SJSA1 (cell line): ENCODE data around the gene OR8G5. TPM values are rescaled to one million over a fixed set of nuclear protein-coding genes. Genes with fewer than 3 reads are reported as not detected.
"Not testable (repeated sequence)": the region's sequence is repeated elsewhere in the genome, so short reads cannot be mapped to it uniquely, and the experiment has no call there.

Source experiments
- DNase-seq, 2 experiments: peaks; one replicate each; pipeline ENCODE4 v3.0.0-alpha.2; 2015 to 2020; ENCODE audit warnings: low spot score in 2 of 2, low read depth in 1 of 2
- H3K27ac ChIP-seq: fragments of 250-450 bp; sonication (Bioruptor Pico); 2 replicates; pipeline ENCODE4 v1.5.1; 2020; ENCODE audit warnings: mild to moderate bottlenecking, moderate library complexity
- H3K27me3 ChIP-seq: fragments of 250-450 bp; sonication (Bioruptor Pico); replicated peaks from 2 replicates; pipeline ENCODE4 v1.5.1; 2020; ENCODE audit warnings: mild to moderate bottlenecking, moderate library complexity
- H3K36me3 ChIP-seq: fragments of 250-450 bp; sonication (Bioruptor Pico); 2 replicates; pipeline ENCODE4 v1.5.1; 2020; ENCODE audit warnings: mild to moderate bottlenecking
- H3K4me1 ChIP-seq: fragments of 250-450 bp; sonication (Bioruptor Pico); replicated peaks from 2 replicates; pipeline ENCODE4 v1.6.1; 2021; ENCODE audit warnings: mild to moderate bottlenecking
- H3K4me3 ChIP-seq: fragments of 250-450 bp; sonication (Bioruptor Pico); 2 replicates; pipeline ENCODE4 v1.5.1; 2020; ENCODE audit warnings: mild to moderate bottlenecking
- H3K9me3 ChIP-seq: fragments of 250-450 bp; sonication (Bioruptor Pico); replicated peaks from 2 replicates; pipeline ENCODE4 v1.5.1; 2020; ENCODE audit warnings: mild to moderate bottlenecking
- total RNA-seq: library from RNA; depleted of rRNA; stranded (reverse); fragments of >200 nt; shearing (Covaris generic); gene quantifications from 2 replicates; pipeline ENCODE4 v1.2.3, GENCODE V29; 2014; rRNA removed

The OR8G5 gene, protein sequence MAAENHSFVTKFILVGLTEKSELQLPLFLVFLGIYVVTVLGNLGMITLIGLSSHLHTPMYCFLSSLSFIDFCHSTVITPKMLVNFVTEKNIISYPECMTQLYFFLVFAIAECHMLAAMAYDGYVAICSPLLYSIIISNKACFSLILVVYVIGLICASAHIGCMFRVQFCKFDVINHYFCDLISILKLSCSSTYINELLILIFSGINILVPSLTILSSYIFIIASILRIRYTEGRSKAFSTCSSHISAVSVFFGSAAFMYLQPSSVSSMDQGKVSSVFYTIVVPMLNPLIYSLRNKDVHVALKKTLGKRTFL
- total RNA-seq = not detected in 2 replicates

GRCh38 chr11:124256076-124256475, at the start of gene OR8G5:
Gene OR8G5 (plus strand): TSS chr11:124256376. CDS start chr11:124264932, 8,556 bp downstream.
- no peak for DNase-seq
- no peaks in the 10 kb centered on the region for H3K36me3 ChIP-seq
- H3K27me3 ChIP-seq = no peaks in the 10 kb centered on the region
- no peak within 1 kb of the TSS for H3K4me3 ChIP-seq
- no peaks in the 10 kb centered on the region for H3K9me3 ChIP-seq
- H3K4me1 ChIP-seq = no peaks in the 10 kb centered on the region
- H3K27ac ChIP-seq = no peak within 1 kb of the TSS

DNA sequence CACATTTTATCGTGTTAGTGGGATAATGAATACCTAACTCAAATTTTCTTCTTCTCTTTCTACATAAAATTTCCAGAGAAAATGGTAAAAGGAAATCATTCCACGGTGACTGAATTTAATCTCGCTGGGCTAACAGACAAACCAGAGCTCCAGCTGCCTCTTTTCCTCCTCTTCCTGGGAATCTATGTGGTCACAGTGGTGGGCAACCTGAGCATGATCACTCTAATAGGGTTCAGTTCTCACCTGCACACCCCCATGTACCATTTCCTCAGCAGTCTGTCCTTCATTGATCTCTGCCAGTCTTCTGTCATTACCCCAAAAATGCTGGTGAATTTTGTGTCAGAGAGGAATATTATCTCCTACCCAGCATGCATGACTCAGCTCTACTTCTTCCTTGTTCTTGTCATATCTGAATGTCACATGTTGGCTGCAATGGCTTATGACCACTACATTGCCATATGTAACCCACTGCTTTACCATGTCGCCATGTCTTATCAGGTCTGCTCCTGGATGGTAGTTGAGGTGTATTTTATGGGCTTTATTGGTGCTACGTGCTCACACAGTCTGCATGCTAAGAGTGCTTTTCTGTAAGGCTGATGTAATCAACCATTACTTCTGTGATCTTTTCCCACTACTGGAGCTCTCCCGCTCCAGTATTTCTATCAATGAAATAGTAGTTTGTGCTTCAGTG, 48.9 kb upstream of the OR8G5 start:
- no peak overlapping the region for H3K4me3 ChIP-seq
- no peaks in the 10 kb centered on the region for H3K9me3 ChIP-seq
- DNase-seq = no peak
- no peaks in the 10 kb centered on the region for H3K27me3 ChIP-seq
- no peak overlapping the region for H3K27ac ChIP-seq
- no peaks in the 10 kb centered on the region for H3K36me3 ChIP-seq
- H3K4me1 ChIP-seq = no peaks in the 10 kb centered on the region

DNA sequence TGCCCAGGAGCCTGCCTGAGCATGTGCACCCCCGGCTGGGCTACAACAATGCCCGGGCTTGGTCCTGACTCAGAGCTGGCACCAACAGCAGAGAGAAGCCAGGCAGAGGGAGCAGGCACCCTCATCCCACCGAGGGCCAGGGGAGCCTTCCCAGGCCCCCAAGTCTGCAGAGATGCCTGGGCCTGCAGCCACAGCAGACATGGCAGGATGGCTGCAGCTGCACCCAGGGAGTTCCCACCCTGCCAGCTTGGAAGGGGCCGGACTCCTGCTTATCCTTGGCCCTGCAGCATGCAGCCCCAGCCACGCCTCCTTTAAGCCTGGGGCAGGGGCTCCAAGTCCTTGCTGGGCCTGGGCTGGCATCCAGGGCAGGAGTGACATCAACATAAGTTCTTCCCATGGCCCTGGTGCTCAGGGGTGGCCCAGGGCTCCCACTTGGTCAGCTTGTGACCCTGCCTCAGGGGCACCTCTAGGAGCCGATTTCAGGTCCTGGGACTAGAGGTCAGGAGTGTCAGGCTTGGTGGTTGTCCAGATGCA, 46.3 kb upstream of the OR8G5 start:
- no peak for DNase-seq
- no peaks in the 10 kb centered on the region for H3K9me3 ChIP-seq
- H3K4me3 ChIP-seq = no peak overlapping the region
- no peaks in the 10 kb centered on the region for H3K36me3 ChIP-seq
- H3K4me1 ChIP-seq = no peaks in the 10 kb centered on the region
- no peak overlapping the region for H3K27ac ChIP-seq
- no peaks in the 10 kb centered on the region for H3K27me3 ChIP-seq

GRCh38 chr11:124210421-124210820, 45.8 kb upstream of the OR8G5 start:
- no peak for DNase-seq
- Histone ChIP-seq H3K27me3 (no peaks in the 10 kb centered on the region), H3K9me3 (no peaks in the 10 kb centered on the region), H3K27ac (no peak overlapping the region), H3K4me1 (no peaks in the 10 kb centered on the region), H3K4me3 (no peak overlapping the region), H3K36me3 (no peaks in the 10 kb centered on the region)

DNA sequence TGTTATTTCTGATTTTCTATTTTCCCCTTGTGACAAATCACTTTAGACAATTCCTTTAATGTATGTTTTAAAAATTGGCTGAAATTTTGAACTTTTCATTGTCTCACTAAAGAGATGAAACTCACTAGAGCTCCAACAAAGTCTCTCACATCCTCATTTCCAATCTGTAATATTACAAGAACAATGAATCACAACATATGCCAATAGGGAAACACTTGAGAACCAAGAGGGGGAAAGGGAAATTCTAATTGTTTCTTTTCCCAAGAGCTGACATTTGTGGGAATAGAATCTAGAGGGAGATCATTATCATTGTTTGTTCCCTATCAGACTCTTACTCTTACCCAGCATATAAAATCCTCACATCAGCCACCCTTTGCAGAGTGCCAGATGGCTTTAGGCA, 44.9 kb upstream of the OR8G5 start:
- Histone ChIP-seq H3K4me3 (no peak overlapping the region), H3K27me3 (no peaks in the 10 kb centered on the region), H3K9me3 (no peaks in the 10 kb centered on the region), H3K36me3 (no peaks in the 10 kb centered on the region), H3K4me1 (no peaks in the 10 kb centered on the region), H3K27ac (no peak overlapping the region)
- DNase-seq = no peak

DNA sequence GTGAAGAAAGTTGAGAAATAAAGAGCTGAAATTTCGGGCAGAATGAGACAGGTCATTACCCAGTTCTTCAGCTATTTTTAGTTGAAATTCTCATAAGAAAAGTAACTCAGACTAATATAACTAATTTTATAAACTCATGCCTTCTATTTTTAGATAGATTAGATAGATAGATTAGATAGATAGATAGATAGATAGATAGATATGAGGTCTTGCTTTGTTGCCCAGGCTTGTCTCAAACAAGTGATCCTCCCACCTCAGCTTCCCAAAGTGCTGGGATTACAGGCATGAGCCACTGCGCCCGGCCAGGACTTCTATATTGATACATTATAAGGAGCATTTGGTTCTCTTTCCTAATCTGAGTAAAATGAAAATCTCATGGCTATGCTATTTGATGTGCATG, 42.1 kb upstream of the OR8G5 start:
- H3K4me3 ChIP-seq = no peak overlapping the region
- H3K36me3 ChIP-seq = no peaks in the 10 kb centered on the region
- no peaks in the 10 kb centered on the region for H3K9me3 ChIP-seq
- no peak overlapping the region for H3K27ac ChIP-seq
- H3K4me1 ChIP-seq = no peaks in the 10 kb centered on the region
- no peaks in the 10 kb centered on the region for H3K27me3 ChIP-seq
- DNase-seq = no peak

DNA sequence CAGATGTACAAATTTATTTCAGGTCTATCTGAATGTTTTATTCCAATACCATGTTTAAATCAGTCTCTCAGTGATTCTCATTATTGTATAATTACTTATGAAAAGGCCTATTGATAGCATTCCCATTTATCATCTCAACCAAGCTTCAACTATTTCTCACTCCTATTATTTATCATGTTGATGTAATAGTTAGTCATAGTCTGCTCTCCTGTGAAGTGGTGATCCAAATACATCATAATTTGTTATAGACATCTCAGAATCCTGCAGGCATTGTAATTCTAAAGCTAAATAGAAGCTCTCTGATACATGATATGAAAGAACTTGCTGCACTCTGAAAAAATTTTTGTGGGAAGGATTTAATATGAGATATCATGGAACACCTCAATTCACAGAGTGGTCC, 37.0 kb upstream of the OR8G5 start:
- H3K36me3 ChIP-seq = no peaks in the 10 kb centered on the region
- DNase-seq = no peak
- H3K9me3 ChIP-seq = no peaks in the 10 kb centered on the region
- no peak overlapping the region for H3K4me3 ChIP-seq
- H3K4me1 ChIP-seq = no peaks in the 10 kb centered on the region
- no peaks in the 10 kb centered on the region for H3K27me3 ChIP-seq
- H3K27ac ChIP-seq = no peak overlapping the region

GRCh38 chr11:124222407-124222806, 33.8 kb upstream of the OR8G5 start:
- no peak overlapping the region for H3K4me3 ChIP-seq
- H3K27ac ChIP-seq = no peak overlapping the region
- no peaks in the 10 kb centered on the region for H3K9me3 ChIP-seq
- H3K36me3 ChIP-seq = no peaks in the 10 kb centered on the region
- no peaks in the 10 kb centered on the region for H3K4me1 ChIP-seq
- no peaks in the 10 kb centered on the region for H3K27me3 ChIP-seq
- DNase-seq = no peak

- H3K4me1 ChIP-seq, DNase-seq, H3K27ac ChIP-seq, H3K36me3 ChIP-seq, H3K27me3 ChIP-seq, H3K9me3 ChIP-seq, H3K4me3 ChIP-seq: not testable (repeated sequence)
Measured at GRCh38 chr11:124224618-124225423, 31.4 kb upstream of the OR8G5 start.

DNA sequence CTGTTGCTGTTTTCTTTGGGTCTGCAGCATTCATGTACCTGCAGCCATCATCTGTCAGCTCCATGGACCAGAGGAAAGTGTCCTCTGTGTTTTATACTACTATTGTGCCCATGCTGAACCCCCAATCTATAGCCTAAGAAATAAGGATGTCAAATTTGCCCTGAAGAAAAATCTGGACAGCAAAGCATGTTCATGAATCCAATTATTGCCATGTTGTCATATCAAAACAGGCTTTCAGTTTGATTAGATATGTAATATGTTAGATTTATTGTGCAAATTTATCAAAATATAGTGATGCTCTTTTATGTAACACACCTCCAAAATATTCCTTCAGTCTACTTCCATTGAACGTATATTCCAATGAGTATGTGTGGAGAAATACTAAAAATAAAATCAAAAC, 30.7 kb upstream of the OR8G5 start:
- DNase-seq = no peak
- no peaks in the 10 kb centered on the region for H3K9me3 ChIP-seq
- no peaks in the 10 kb centered on the region for H3K4me1 ChIP-seq
- no peaks in the 10 kb centered on the region for H3K27me3 ChIP-seq
- no peak overlapping the region for H3K4me3 ChIP-seq
- H3K36me3 ChIP-seq = no peaks in the 10 kb centered on the region
- H3K27ac ChIP-seq = no peak overlapping the region

DNA sequence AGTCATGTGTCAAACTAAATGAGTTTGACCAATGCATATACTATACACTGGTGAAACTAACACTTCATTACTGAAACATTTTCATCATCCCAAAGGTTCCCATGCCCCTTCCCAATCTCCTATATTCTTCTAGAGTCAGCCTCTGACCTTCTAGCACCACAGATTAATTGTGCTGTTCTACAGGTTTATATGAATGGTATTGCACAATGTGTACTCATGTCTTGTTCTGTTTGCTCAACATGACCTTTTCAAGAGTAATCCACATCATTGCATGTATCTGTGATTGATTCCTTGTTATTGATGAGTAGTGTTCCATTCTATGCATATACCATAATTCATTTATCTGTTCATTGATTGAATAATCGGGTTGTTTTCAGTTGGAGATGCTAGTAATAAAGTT, 22.8 kb upstream of the OR8G5 start:
- no peak overlapping the region for H3K4me3 ChIP-seq
- H3K27ac ChIP-seq = no peak overlapping the region
- no peaks in the 10 kb centered on the region for H3K4me1 ChIP-seq
- no peaks in the 10 kb centered on the region for H3K9me3 ChIP-seq
- no peaks in the 10 kb centered on the region for H3K27me3 ChIP-seq
- H3K36me3 ChIP-seq = no peaks in the 10 kb centered on the region
- DNase-seq = no peak

DNA sequence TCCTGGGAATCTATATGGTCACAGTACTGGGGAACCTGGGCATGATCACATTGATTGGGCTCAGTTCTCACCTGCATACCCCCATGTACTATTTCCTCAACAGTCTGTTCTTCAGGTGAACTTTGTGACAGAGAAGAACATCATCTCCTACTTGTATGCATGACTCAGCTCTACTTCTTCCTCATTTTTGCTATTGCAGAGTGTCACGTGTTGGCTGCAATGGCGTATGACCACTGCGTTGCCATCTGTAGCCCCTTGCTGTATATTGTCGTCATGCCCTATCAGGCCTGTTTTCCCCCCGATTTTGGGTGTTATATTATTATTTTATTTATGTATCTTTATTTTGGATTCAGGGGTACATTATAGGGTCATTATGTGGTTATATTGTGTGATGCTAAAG, 17.7 kb upstream of the OR8G5 start:
- no peak for DNase-seq
- Histone ChIP-seq H3K27ac (no peak overlapping the region), H3K9me3 (no peaks in the 10 kb centered on the region), H3K4me1 (no peaks in the 10 kb centered on the region), H3K4me3 (no peak overlapping the region), H3K27me3 (no peaks in the 10 kb centered on the region), H3K36me3 (no peaks in the 10 kb centered on the region)

DNA sequence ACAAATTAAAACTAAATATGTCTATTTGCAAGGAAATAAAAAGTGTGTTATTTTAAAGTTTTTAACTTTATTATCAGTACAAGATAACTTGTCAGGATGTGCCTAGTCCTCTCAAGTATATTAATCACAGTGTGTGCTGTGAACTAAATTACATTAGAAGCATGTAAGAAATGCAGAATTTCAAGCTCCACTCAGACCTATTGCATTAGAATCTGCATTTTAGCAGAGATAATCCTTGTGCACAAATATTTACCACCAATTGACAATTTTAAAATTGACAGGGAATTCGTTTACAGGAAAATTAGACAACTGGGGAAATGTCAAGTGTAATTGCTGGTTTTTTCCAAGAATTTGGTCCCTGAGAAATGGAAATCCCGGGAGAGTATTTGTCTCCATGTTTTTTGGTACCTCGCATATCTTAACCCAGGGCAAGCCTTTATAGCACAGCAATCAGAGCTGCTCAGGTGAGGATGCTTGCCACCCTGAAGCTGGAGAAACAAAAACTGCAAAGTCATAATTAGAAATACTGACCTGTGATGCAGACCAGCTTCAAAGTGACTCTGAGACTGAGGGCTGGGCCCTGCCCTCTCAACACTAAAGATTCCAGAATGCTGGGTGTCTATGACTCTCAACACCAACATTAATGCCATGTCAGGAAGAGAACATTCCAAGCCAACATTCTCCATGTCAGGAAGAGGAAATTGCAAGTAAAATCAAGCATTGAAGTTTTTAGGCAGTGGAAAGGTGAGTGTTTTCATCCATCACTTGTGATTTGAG, 15.4 kb upstream of the OR8G5 start, which contains the start of gene OR8G1:
OR8G1 (plus strand) TSS at position 475 of the 777 bp plus-strand sequence. CDS start 8,581 bp downstream, outside the sequence.
- DNase-seq = no peak
- H3K9me3 ChIP-seq = no peaks in the 10 kb centered on the region
- no peaks in the 10 kb centered on the region for H3K36me3 ChIP-seq
- H3K27ac ChIP-seq = no peak within 1 kb of the TSS
- H3K27me3 ChIP-seq = no peaks in the 10 kb centered on the region
- no peak within 1 kb of the TSS for H3K4me3 ChIP-seq
- no peaks in the 10 kb centered on the region for H3K4me1 ChIP-seq
